Glutamatergic neuron (in vitro differentiated cells): ENCODE results near the gene ARHGAP12. TPM values are rescaled to one million over a fixed set of nuclear protein-coding genes. Genes with fewer than 3 reads are reported as not detected.

Source experiments
- DNase-seq: peaks from one replicate; pipeline ENCODE4 v3.0.0; 2022
- H3K27ac Mint-ChIP-seq: one replicate; pipeline ENCODE4 v1.8.0; 2020; ENCODE audit warnings: mild to moderate bottlenecking, mixed read lengths, inconsistent platforms; ENCODE audit not compliant: unreplicated experiment
- H3K27me3 Mint-ChIP-seq: one replicate; pipeline ENCODE4 v1.8.0; 2020; ENCODE audit warnings: mild to moderate bottlenecking, moderate library complexity, mixed read lengths, inconsistent platforms; ENCODE audit not compliant: unreplicated experiment
- H3K36me3 Mint-ChIP-seq: one replicate; pipeline ENCODE4 v1.8.0; 2020; ENCODE audit warnings: mild to moderate bottlenecking, mixed read lengths, inconsistent platforms; ENCODE audit not compliant: unreplicated experiment
- H3K4me1 Mint-ChIP-seq: one replicate; pipeline ENCODE4 v1.8.0; 2020; ENCODE audit warnings: mild to moderate bottlenecking, low read depth, mixed read lengths, inconsistent platforms; ENCODE audit not compliant: unreplicated experiment
- H3K4me3 Mint-ChIP-seq: one replicate; pipeline ENCODE4 v1.8.0; 2020; ENCODE audit warnings: mild to moderate bottlenecking, mixed read lengths, inconsistent platforms; ENCODE audit not compliant: unreplicated experiment
- H3K9me3 Mint-ChIP-seq: one replicate; pipeline ENCODE4 v1.8.0; 2020; ENCODE audit warnings: mild to moderate bottlenecking, moderate library complexity, mixed read lengths, inconsistent platforms; ENCODE audit not compliant: unreplicated experiment
- total RNA-seq: library from RNA; stranded (reverse); fragmentation: NEBNext Ultra II Directional; extraction: Animal tissue kit (Norgen Biotek cat#: 25700); gene quantifications from one replicate; pipeline ENCODE4 v1.2.1, GENCODE V29; 2021; ENCODE audit not compliant: unreplicated experiment
- TF ChIP-seq, protein P1 (sequence below): fragments of 200-600 bp; sonication (generic); IDR thresholded peaks from one replicate; pipeline ENCODE4 v1.5.0; 2021; ENCODE audit not compliant: partially characterized antibody, unreplicated experiment

ARHGAP12 gene
- total RNA-seq, 1 donor from 2014 or later = 41.9 TPM

DNA sequence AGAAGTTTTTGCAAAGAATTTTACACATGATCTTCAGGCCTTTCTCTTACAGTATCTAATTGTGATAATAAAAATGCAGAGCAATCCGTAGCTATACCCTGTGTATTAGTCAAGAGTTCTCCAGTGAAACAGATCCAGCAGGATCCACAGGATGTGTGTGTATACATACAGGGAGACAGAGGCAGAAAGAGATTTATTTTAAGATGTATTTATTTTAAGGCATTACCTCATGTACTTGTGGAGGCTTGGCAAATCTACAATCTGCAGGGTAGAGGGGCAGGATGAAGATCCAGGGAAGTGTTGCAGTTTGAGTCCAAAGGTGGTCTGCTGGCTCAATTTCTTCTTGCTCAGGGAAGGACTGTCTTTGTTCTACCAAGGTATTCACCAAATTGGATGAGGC lies 41.7 kb downstream of the ARHGAP12 start:
- H3K4me1 Mint-ChIP-seq = peaks cover 7% of the 10 kb centered on the region
- H3K27me3 Mint-ChIP-seq = no peaks in the 10 kb centered on the region
- no peaks in the 10 kb centered on the region for H3K9me3 Mint-ChIP-seq
- H3K4me3 Mint-ChIP-seq = no peak overlapping the region
- H3K27ac Mint-ChIP-seq = no peak overlapping the region
- TF ChIP-seq, protein P1, sequence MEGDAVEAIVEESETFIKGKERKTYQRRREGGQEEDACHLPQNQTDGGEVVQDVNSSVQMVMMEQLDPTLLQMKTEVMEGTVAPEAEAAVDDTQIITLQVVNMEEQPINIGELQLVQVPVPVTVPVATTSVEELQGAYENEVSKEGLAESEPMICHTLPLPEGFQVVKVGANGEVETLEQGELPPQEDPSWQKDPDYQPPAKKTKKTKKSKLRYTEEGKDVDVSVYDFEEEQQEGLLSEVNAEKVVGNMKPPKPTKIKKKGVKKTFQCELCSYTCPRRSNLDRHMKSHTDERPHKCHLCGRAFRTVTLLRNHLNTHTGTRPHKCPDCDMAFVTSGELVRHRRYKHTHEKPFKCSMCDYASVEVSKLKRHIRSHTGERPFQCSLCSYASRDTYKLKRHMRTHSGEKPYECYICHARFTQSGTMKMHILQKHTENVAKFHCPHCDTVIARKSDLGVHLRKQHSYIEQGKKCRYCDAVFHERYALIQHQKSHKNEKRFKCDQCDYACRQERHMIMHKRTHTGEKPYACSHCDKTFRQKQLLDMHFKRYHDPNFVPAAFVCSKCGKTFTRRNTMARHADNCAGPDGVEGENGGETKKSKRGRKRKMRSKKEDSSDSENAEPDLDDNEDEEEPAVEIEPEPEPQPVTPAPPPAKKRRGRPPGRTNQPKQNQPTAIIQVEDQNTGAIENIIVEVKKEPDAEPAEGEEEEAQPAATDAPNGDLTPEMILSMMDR = no peak
- H3K36me3 Mint-ChIP-seq = no peaks in the 10 kb centered on the region
- no peak for DNase-seq

DNA sequence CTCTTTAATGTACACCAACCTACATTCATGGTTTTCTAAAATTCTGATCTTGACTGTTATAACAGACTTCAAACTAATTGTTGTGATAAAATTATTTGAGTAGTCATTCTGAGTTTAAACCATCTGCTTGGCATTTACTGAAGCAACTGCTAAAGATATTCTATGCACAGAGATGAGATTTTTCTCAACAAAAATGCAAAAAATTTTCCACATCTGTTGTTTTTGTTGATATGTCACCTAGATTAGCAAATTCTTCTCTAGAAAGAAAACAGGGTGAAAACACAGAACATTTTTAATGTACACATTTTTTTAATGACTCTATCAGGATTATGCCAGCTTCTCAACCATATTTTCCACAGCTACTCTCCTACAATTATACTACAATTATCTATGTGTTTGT lies 42.7 kb downstream of the ARHGAP12 start:
- Mint-ChIP-seq H3K36me3 (no peaks in the 10 kb centered on the region), H3K27me3 (no peaks in the 10 kb centered on the region), H3K4me3 (no peak overlapping the region), H3K9me3 (no peaks in the 10 kb centered on the region), H3K4me1 (peaks cover 7% of the 10 kb centered on the region), H3K27ac (no peak overlapping the region)
- no peak for DNase-seq
- TF ChIP-seq, protein P1 = no peak

- Mint-ChIP-seq H3K4me1 (peaks cover 7% of the 10 kb centered on the region), H3K27me3 (no peaks in the 10 kb centered on the region), H3K36me3 (no peaks in the 10 kb centered on the region), H3K9me3 (no peaks in the 10 kb centered on the region), H3K27ac (no peak overlapping the region), H3K4me3 (no peak overlapping the region)
- DNase-seq = no peak
- TF ChIP-seq, protein P1 = no peak
Measured at GRCh38 chr10:31884386-31884785, 44.2 kb downstream of the ARHGAP12 start.

DNA sequence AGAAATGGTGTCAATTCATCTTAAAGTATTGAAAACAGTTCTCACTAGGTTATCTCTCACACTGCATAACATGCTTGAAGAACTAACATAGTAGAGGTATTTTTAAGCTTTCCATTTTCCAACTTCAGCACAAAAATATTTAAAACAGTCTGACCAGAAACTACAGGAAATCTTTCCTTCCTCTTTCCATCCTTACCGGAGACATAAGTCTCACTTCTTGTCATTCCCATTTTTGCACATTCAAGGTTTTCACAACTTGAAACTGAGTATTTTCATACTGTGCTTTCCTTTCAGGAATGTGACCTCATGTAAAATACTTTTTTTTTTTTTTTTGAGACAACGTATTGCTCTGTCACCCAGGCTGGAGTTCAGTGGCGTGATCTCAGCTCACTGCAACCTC lies 45.2 kb downstream of the ARHGAP12 start:
- H3K27ac Mint-ChIP-seq = no peak overlapping the region

DNA sequence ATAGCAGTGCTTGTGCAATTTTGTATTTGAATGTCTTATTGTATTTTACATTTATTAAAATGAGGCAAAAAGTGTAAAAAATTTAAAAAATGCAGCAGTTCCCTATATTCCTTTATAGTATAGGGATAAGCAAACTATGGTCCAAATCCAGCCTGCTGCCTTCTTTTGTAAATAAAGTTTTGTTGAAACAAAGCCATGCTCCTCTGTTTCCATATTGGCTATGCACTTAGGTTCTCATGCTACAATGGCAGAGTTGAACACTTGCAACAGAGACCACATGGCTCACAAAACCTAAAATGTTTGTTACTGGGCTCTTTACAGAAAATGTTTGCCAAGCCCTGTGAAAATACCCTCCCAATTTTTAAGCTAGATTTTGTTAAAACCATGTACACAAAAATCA lies 50.1 kb downstream of the ARHGAP12 start:
- no peak overlapping the region for H3K4me3 Mint-ChIP-seq
- no peaks in the 10 kb centered on the region for H3K27me3 Mint-ChIP-seq
- peaks cover 5% of the 10 kb centered on the region for H3K4me1 Mint-ChIP-seq
- no peak overlapping the region for H3K27ac Mint-ChIP-seq
- DNase-seq = no peak
- no peaks in the 10 kb centered on the region for H3K9me3 Mint-ChIP-seq
- TF ChIP-seq, protein P1 = no peak
- no peaks in the 10 kb centered on the region for H3K36me3 Mint-ChIP-seq

More for the DNA sequence above, 45.2 kb downstream of the ARHGAP12 start:
- Mint-ChIP-seq H3K4me1 (peaks cover 4% of the 10 kb centered on the region), H3K9me3 (no peaks in the 10 kb centered on the region), H3K4me3 (no peak overlapping the region), H3K36me3 (no peaks in the 10 kb centered on the region), H3K27me3 (no peaks in the 10 kb centered on the region)
- DNase-seq = no peak
- TF ChIP-seq, protein P1 = no peak
